Endodermal cell (in vitro differentiated cells): ENCODE data around the gene PSEN1. TPM values are rescaled to one million over a fixed set of nuclear protein-coding genes. Genes with fewer than 3 reads are reported as not detected.

Experiments
- DNase-seq: peaks from one replicate; pipeline ENCODE4 v3.0.0-alpha.2; 2017
- H3K27ac ChIP-seq: 2 replicates; pipeline ENCODE4 v1.5.1; 2013; ENCODE audit warnings: mild to moderate bottlenecking, low read depth, low read length, moderate library complexity
- H3K27me3 ChIP-seq: 2 replicates; pipeline ENCODE4 v1.6.1; 2013; ENCODE audit warnings: mild to moderate bottlenecking, low read length, moderate library complexity; ENCODE audit not compliant: insufficient read depth, control insufficient read depth, poor library complexity, severe bottlenecking
- H3K36me3 ChIP-seq: 2 replicates; pipeline ENCODE4 v1.7.0; 2013; ENCODE audit warnings: mild to moderate bottlenecking, low read length, moderate library complexity; ENCODE audit not compliant: control insufficient read depth, insufficient read depth
- H3K4me1 ChIP-seq: one replicate; pipeline ENCODE4 v1.7.0; 2013; ENCODE audit warnings: low read length; ENCODE audit not compliant: control insufficient read depth, insufficient read depth
- H3K4me3 ChIP-seq: 2 replicates; pipeline ENCODE4 v1.5.1; 2013; ENCODE audit warnings: mild to moderate bottlenecking, low read length, moderate library complexity
- H3K9ac ChIP-seq: 2 replicates; pipeline ENCODE4 v1.6.1; 2013; ENCODE audit warnings: mild to moderate bottlenecking, low read length, moderate library complexity; ENCODE audit not compliant: poor library complexity, severe bottlenecking; ENCODE audit errors: extremely low read depth
- H3K9me3 ChIP-seq: 2 replicates; pipeline ENCODE4 v1.6.1; 2013; ENCODE audit warnings: mild to moderate bottlenecking, low read length, moderate library complexity; ENCODE audit not compliant: control insufficient read depth
- H3K27ac Mint-ChIP-seq: 2 replicates; pipeline ENCODE4 v1.8.0; 2020; ENCODE audit warnings: mixed read lengths
- H3K27me3 Mint-ChIP-seq: 2 replicates; pipeline ENCODE4 v1.8.0; 2021; ENCODE audit warnings: mild to moderate bottlenecking, mixed read lengths; ENCODE audit not compliant: insufficient read depth
- H3K36me3 Mint-ChIP-seq: 2 replicates; pipeline ENCODE4 v1.8.0; 2020; ENCODE audit warnings: low read depth, mixed read lengths
- H3K4me1 Mint-ChIP-seq: 2 replicates; pipeline ENCODE4 v1.8.0; 2020; ENCODE audit warnings: mixed read lengths
- H3K4me3 Mint-ChIP-seq: 2 replicates; pipeline ENCODE4 v1.8.0; 2020; ENCODE audit warnings: mild to moderate bottlenecking, moderate library complexity, mixed read lengths
- H3K9me3 Mint-ChIP-seq: 2 replicates; pipeline ENCODE4 v1.8.0; 2020; ENCODE audit warnings: mild to moderate bottlenecking, mixed read lengths
- whole genome bisulfite sequencing, 2 experiments: methylation state at CpG; one replicate each; pipeline versions ENCODE4 v1.1.5 to v1.1.7; 2013; ENCODE audit warnings: missing lambda C conversion rate in 2 of 2, mixed read lengths in 1 of 2; ENCODE audit not compliant: insufficient coverage in 1 of 2, insufficient read length in 1 of 2; 5-methylcytosine and 5-hydroxymethylcytosine counted together
- total RNA-seq, 2 donors: library from RNA; stranded (reverse); fragmentation: NEBNext Ultra II Directional in 1 of 2; extraction: Animal tissue kit (Norgen Biotek cat#: 25700) in 1 of 2; gene quantifications; 2 replicates in 1 of 2; 3 replicates in 1 of 2; pipeline ENCODE4 v1.2.1, GENCODE V29; 2021
- TF ChIP-seq, protein P1 (sequence below): fragments of 200-600 bp; sonication (generic); conservative IDR thresholded peaks from 2 replicates; pipeline ENCODE4 v1.5.0; 2021; ENCODE audit warnings: antibody characterized with exemption, mild to moderate bottlenecking

The PSEN1 gene
- total RNA-seq, 2 donors from 2014 or later = 45.7 to 49.9 TPM

DNA sequence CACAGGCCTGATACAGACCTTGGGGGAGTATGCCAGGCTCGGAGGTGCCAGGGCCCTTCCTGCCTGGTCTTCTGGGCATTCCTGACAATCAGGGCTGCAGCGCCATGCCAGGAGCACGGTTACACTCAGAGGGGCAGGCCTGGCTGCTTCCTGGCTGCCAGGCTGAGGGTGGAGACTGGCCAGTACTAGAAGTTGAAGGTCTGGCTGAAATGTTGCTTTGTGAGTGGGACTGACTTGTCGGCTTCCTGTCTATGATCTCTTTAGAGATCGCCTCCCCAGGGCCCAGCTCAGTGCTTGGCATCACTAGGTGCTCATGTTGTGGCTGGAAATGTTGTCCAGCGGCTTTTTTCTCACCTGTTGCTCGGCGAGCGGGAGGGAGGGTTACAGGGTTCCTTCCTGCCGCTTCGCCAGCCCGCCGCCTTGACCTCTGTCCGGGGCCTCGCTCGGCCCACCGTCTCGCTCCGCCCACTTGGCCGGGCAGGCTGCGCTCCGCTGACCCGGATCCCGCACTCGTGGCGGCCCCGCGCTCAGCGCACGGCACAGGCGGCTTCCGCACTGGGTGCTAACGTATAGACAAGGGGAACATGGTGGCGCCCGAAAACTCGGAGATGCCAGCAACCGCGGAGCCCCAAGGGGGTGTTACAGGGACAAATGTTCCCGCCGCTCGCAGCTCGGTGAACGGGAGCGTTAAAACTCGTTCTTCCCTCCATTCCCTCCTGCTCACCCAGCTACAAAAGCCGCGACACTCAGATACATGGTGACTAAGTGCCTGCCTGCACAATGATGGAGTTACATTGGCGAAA, 133.6 kb downstream of the PSEN1 start:
- H3K27ac ChIP-seq = no peak overlapping the region
- no peak overlapping the region for H3K4me3 ChIP-seq
- peaks cover 16% of the 10 kb centered on the region for H3K36me3 Mint-ChIP-seq
- no peak overlapping the region for H3K9ac ChIP-seq
- H3K27me3 Mint-ChIP-seq = peaks cover 43% of the 10 kb centered on the region
- WGBS, 2 experiments = 69 to 71% methylated on average over 34 to 48 of the region's 48 CpGs
- peaks cover 10% of the 10 kb centered on the region for H3K4me1 Mint-ChIP-seq
- TF ChIP-seq, protein P1, sequence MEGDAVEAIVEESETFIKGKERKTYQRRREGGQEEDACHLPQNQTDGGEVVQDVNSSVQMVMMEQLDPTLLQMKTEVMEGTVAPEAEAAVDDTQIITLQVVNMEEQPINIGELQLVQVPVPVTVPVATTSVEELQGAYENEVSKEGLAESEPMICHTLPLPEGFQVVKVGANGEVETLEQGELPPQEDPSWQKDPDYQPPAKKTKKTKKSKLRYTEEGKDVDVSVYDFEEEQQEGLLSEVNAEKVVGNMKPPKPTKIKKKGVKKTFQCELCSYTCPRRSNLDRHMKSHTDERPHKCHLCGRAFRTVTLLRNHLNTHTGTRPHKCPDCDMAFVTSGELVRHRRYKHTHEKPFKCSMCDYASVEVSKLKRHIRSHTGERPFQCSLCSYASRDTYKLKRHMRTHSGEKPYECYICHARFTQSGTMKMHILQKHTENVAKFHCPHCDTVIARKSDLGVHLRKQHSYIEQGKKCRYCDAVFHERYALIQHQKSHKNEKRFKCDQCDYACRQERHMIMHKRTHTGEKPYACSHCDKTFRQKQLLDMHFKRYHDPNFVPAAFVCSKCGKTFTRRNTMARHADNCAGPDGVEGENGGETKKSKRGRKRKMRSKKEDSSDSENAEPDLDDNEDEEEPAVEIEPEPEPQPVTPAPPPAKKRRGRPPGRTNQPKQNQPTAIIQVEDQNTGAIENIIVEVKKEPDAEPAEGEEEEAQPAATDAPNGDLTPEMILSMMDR = no peak
- no peaks in the 10 kb centered on the region for H3K9me3 ChIP-seq
- peak; percentile 84 for DNase-seq
- peak overlapping the region; percentile 39 for H3K27ac Mint-ChIP-seq
- peaks cover 7% of the 10 kb centered on the region for H3K27me3 ChIP-seq
- H3K36me3 ChIP-seq = peaks cover 25% of the 10 kb centered on the region
- no peaks in the 10 kb centered on the region for H3K4me1 ChIP-seq
- no peaks in the 10 kb centered on the region for H3K9me3 Mint-ChIP-seq
- peak overlapping the region; percentile 55 for H3K4me3 Mint-ChIP-seq

DNA sequence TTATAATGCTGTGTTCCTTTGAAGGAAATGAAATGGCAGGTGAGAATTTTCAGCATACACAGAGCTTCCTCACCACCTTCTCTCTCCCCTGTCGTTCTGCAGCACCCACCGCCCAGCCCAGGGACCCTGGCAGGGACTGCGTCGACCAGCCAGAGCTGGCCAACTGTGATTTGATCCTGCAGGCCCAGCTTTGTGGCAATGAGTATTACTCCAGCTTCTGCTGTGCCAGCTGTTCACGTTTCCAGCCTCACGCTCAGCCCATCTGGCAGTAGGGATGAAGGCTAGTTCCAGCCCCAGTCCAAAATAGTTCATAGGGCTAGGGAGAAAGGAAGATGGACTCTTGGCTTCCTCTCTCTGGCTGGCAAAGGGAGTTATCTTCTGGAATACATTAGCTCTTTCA, 136.1 kb downstream of the PSEN1 start:
- peaks cover 33% of the 10 kb centered on the region for H3K36me3 Mint-ChIP-seq
- Histone ChIP-seq H3K27me3 (peaks cover 7% of the 10 kb centered on the region), H3K9me3 (no peaks in the 10 kb centered on the region), H3K9ac (no peak overlapping the region), H3K27ac (no peak overlapping the region), H3K4me1 (no peaks in the 10 kb centered on the region), H3K4me3 (no peak overlapping the region), H3K36me3 (peaks cover 40% of the 10 kb centered on the region)
- WGBS, 2 experiments = 88 to 100% methylated on average over 2 to 6 of the region's 6 CpGs
- no peak overlapping the region for H3K27ac Mint-ChIP-seq
- peaks cover 10% of the 10 kb centered on the region for H3K4me1 Mint-ChIP-seq
- H3K27me3 Mint-ChIP-seq = peaks cover 39% of the 10 kb centered on the region
- no peaks in the 10 kb centered on the region for H3K9me3 Mint-ChIP-seq
- H3K4me3 Mint-ChIP-seq = no peak overlapping the region
- TF ChIP-seq, protein P1 = no peak
- DNase-seq = no peak

Other genes with a start within 250 kb of the PSEN1 start
- gene DPF3, start 242.4 kb upstream of the PSEN1 start, total RNA-seq = not detected
- gene DCAF4, start 210.0 kb upstream of the PSEN1 start, total RNA-seq = 10 to 100 TPM; 16.4 to 17.7 TPM
- gene ZFYVE1, start 109.4 kb upstream of the PSEN1 start, total RNA-seq = 10 to 100 TPM; 11.6 to 16.6 TPM
- gene RBM25, start 78.0 kb upstream of the PSEN1 start, total RNA-seq = 100 to 1,000 TPM; 132 to 164 TPM
- gene PAPLN, start 101.0 kb downstream of the PSEN1 start, total RNA-seq = 10 to 100 TPM; 18.4 to 20.1 TPM